ENCODE measurements around the gene MRPL48.

DNA sequence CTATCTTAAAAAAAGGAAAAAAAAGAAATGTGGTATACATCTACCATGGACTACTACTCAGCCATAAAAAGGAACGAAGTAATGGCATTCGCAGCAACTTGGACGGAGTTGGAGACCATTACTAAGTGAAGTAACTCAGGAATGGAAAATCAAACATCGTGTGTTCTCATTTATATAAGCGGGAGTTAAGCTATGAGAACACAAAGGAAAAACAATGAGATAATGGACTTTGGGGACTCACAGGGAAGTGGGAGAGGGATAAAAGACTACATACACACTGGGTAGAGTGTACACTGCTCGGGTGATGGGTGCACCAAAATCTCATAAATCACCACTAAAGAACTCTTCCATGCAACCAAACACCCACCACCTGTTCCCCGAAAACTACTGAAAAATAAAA lies 38.6 kb upstream of the MRPL48 start:
- TF ChIP-seq EZH2phosphoT487 (IDR thresholded peaks at IDR 0.05; ENCODE audit: low read depth): no peak
- TF ChIP-seq, protein P1, sequence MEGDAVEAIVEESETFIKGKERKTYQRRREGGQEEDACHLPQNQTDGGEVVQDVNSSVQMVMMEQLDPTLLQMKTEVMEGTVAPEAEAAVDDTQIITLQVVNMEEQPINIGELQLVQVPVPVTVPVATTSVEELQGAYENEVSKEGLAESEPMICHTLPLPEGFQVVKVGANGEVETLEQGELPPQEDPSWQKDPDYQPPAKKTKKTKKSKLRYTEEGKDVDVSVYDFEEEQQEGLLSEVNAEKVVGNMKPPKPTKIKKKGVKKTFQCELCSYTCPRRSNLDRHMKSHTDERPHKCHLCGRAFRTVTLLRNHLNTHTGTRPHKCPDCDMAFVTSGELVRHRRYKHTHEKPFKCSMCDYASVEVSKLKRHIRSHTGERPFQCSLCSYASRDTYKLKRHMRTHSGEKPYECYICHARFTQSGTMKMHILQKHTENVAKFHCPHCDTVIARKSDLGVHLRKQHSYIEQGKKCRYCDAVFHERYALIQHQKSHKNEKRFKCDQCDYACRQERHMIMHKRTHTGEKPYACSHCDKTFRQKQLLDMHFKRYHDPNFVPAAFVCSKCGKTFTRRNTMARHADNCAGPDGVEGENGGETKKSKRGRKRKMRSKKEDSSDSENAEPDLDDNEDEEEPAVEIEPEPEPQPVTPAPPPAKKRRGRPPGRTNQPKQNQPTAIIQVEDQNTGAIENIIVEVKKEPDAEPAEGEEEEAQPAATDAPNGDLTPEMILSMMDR (IDR thresholded peaks at IDR 0.05; ENCODE audit: low read depth, low read length): no peak

Data from OCI-LY3 (cell line).